Activated T-cell treated with anti-CD3 and anti-CD28 coated beads, Interleukin-2, amount 50 U/mL, for 72 hours (primary cell): ENCODE results near the gene GJD4. TPM values are rescaled to one million over a fixed set of nuclear protein-coding genes. Genes with fewer than 3 reads are reported as not detected.

ENCODE experiments used
- ATAC-seq, 2 donors: fragments of 150-1000 bp; cut with Tn5 transposase; replicated peaks in 1 of 2; 2 replicates each; pipeline ENCODE4 v1.10.0; 2021; ENCODE audit warnings: moderate library complexity in 2 of 2, mild to moderate bottlenecking in 1 of 2
- DNase-seq, 2 donors: peaks; one replicate each; pipeline ENCODE4 v3.0.0; 2021 to 2022; ENCODE audit warnings: mixed read lengths in 1 of 2
- H3K27ac Mint-ChIP-seq: one replicate; pipeline ENCODE4 v1.8.0; 2022; ENCODE audit warnings: mild to moderate bottlenecking, moderate library complexity, mixed read lengths
- H3K27me3 Mint-ChIP-seq: one replicate; pipeline ENCODE4 v1.8.0; 2022; ENCODE audit warnings: low read depth, mixed read lengths
- H3K36me3 Mint-ChIP-seq, 2 donors: one replicate each; pipeline ENCODE4 v1.8.0; 2022; ENCODE audit warnings: mixed read lengths in 2 of 2, mild to moderate bottlenecking in 1 of 2; ENCODE audit not compliant: insufficient read depth in 2 of 2
- H3K4me1 Mint-ChIP-seq: one replicate; pipeline ENCODE4 v1.8.0; 2022; ENCODE audit warnings: low read depth, mixed read lengths
- H3K4me3 Mint-ChIP-seq, 2 donors: one replicate each; pipeline ENCODE4 v1.8.0; 2022; ENCODE audit warnings: mild to moderate bottlenecking in 2 of 2, mixed read lengths in 2 of 2, moderate library complexity in 2 of 2
- H3K9me3 Mint-ChIP-seq, 2 donors: one replicate each; pipeline ENCODE4 v1.8.0; 2022; ENCODE audit warnings: mixed read lengths in 2 of 2
- total RNA-seq, 2 donors: library from RNA; stranded (reverse); gene quantifications; one replicate each; pipeline ENCODE4 v1.2.3, GENCODE V29; 2022

Gene GJD4
- total RNA-seq, 2 donors from 2014 or later = not detected

DNA sequence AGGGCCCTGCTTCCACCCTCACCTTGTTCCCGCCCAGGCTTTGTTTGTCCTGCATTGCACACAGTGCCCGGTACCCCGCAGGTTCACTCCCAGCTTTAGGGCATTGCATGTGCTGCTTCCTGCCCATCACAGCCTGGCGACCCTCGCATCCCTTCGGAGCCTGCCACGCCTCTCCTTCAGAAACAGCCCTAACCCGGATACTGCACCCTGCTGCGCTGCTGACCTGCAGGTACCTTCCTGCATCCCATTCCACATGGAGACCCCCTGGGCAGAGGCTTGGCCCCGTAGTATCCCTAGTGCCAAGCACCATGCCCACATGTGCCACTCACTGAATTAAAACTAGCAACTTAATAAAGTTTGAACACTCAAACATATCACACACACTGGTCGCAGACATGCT, 19.8 kb upstream of the GJD4 start:
- Mint-ChIP-seq H3K27me3 (no peaks in the 10 kb centered on the region), H3K4me3 (no peak overlapping the region), H3K36me3 (no peaks in the 10 kb centered on the region), H3K4me1 (no peaks in the 10 kb centered on the region), H3K27ac (no peak overlapping the region), H3K9me3 (no peaks in the 10 kb centered on the region)
- DNase-seq (no peak), ATAC-seq (peak in 1 of 2 donors; percentile 11)

GRCh38 chr10:35585903-35586535, 19.1 kb upstream of the GJD4 start:
- Mint-ChIP-seq H3K36me3 (no peaks in the 10 kb centered on the region), H3K4me3 (no peak overlapping the region), H3K27me3 (peaks cover 5% of the 10 kb centered on the region), H3K9me3 (peaks cover 0 to 2% of the 10 kb centered on the region in 2 donors), H3K27ac (no peak overlapping the region), H3K4me1 (no peaks in the 10 kb centered on the region)
- DNase-seq = no peak
- no peak for ATAC-seq

DNA sequence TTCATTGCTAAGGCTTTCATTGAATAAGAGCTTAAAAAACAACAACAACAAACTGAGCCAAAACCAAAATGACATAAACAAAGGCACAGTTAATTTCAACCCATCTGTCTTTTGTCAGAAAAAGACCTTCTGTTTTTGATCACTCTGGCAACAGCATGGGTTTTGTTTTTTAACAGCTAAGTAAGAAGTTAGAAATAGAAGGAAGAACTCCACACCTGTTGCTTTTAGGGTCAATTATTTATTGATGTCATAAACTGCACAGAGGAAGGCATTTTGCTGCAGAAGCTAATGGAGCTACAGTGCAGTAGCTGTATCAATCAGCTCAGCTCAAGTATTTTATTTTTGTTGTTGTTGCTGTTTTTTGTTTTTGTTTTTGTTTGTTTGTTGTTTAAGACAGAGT, 16.3 kb upstream of the GJD4 start:
- no peak overlapping the region for H3K4me3 Mint-ChIP-seq
- H3K36me3 Mint-ChIP-seq = no peaks in the 10 kb centered on the region
- H3K4me1 Mint-ChIP-seq = no peaks in the 10 kb centered on the region
- ATAC-seq (no peak), DNase-seq (no peak)
- peaks cover 0 to 2% of the 10 kb centered on the region in 2 donors for H3K9me3 Mint-ChIP-seq
- H3K27me3 Mint-ChIP-seq = peaks cover 18% of the 10 kb centered on the region
- H3K27ac Mint-ChIP-seq = no peak overlapping the region

DNA sequence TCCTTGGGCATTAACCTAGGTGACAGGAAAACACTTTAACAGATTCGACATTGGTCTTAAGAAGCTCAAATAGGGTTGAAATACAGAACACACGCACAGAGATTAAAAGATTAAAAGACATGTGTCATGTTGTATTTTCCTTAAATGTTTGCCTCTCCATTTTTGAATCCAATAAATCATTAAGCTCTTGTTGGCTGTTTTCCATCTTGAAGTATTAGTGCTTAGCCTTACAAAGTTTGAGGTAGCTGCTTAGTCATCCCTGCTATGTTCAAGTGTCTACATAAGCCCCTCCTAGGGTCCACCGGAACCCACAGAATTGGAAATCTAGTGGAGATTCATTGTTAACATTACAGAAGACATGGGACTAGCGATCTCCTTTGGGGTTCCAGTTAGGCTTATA, 12.7 kb upstream of the GJD4 start:
- peaks cover 0 to 3% of the 10 kb centered on the region in 2 donors for H3K9me3 Mint-ChIP-seq
- no peaks in the 10 kb centered on the region for H3K4me1 Mint-ChIP-seq
- H3K27ac Mint-ChIP-seq = no peak overlapping the region
- H3K4me3 Mint-ChIP-seq = no peak overlapping the region
- no peaks in the 10 kb centered on the region for H3K36me3 Mint-ChIP-seq
- H3K27me3 Mint-ChIP-seq = peaks cover 18% of the 10 kb centered on the region
- DNase-seq (no peak), ATAC-seq (no peak)

- H3K27ac Mint-ChIP-seq = no peak overlapping the region
- no peaks in the 10 kb centered on the region for H3K36me3 Mint-ChIP-seq
- no peak overlapping the region for H3K4me3 Mint-ChIP-seq
- no peaks in the 10 kb centered on the region for H3K4me1 Mint-ChIP-seq
- H3K27me3 Mint-ChIP-seq = peaks cover 22% of the 10 kb centered on the region
- ATAC-seq (no peak), DNase-seq (no peak)
- peaks cover 0 to 3% of the 10 kb centered on the region in 2 donors for H3K9me3 Mint-ChIP-seq
Measured at GRCh38 chr10:35594115-35595079, 10.7 kb upstream of the GJD4 start.

DNA sequence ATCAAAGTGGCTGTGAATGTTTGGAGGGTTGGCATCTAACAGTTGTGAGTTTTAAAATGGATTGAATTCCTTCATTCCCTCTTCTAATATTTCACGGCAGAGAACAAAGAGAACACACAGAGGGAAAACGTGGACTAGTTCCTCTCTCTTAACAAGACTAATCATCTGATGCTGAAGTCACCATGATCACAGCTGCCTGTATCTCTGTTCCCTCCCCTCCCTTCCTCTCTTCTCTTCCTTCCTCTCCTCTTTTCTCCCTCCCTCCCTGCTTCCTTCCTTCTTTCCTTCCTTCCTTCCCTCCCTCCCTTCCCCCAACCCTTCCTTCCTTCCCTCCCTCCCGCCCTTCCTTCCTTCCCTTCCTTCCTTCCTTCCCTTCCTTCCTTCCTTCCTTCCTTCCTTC, 10.0 kb upstream of the GJD4 start:
- H3K9me3 Mint-ChIP-seq = peaks cover 0 to 3% of the 10 kb centered on the region in 2 donors
- ATAC-seq (no peak), DNase-seq (no peak)
- H3K4me1 Mint-ChIP-seq = no peaks in the 10 kb centered on the region
- no peak overlapping the region for H3K27ac Mint-ChIP-seq
- H3K4me3 Mint-ChIP-seq = no peak overlapping the region
- no peaks in the 10 kb centered on the region for H3K36me3 Mint-ChIP-seq
- H3K27me3 Mint-ChIP-seq = peaks cover 22% of the 10 kb centered on the region

DNA sequence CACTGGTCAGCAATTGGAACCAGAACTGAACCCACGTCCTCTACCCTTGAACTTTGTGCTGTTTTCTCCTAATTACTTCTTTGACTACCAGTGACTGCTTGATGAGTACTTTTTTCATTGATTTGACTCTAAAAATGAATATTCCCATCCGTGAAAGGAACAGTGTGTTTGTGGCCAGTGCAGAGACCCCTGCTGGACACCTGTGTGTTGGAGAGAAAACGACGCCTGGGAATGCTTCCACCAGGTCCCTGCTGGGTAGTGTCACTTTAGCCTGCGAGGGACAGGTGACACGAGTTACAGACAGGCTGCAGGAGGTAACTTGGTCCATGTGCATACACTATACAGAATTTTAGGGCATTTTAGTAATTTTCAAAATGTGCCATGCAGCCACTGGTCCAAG, 6.8 kb upstream of the GJD4 start:
- no peaks in the 10 kb centered on the region for H3K36me3 Mint-ChIP-seq
- peaks cover 18% of the 10 kb centered on the region for H3K27me3 Mint-ChIP-seq
- DNase-seq (no peak), ATAC-seq (no peak)
- peaks cover 0 to 1% of the 10 kb centered on the region in 2 donors for H3K9me3 Mint-ChIP-seq
- H3K4me1 Mint-ChIP-seq = no peaks in the 10 kb centered on the region
- H3K4me3 Mint-ChIP-seq = no peak overlapping the region
- H3K27ac Mint-ChIP-seq = no peak overlapping the region

GRCh38 chr10:35600193-35600592, 4.9 kb upstream of the GJD4 start:
- DNase-seq (no peak), ATAC-seq (no peak)
- H3K4me3 Mint-ChIP-seq = no peak overlapping the region
- no peaks in the 10 kb centered on the region for H3K4me1 Mint-ChIP-seq
- peaks cover 31% of the 10 kb centered on the region for H3K27me3 Mint-ChIP-seq
- H3K27ac Mint-ChIP-seq = no peak overlapping the region
- no peaks in the 10 kb centered on the region for H3K36me3 Mint-ChIP-seq
- H3K9me3 Mint-ChIP-seq = no peaks in the 10 kb centered on the region

- Mint-ChIP-seq H3K9me3 (peaks cover 0 to 3% of the 10 kb centered on the region in 2 donors), H3K27ac (no peak overlapping the region), H3K4me1 (no peaks in the 10 kb centered on the region), H3K27me3 (peaks cover 53% of the 10 kb centered on the region), H3K36me3 (peaks cover 2 to 4% of the 10 kb centered on the region in 2 donors), H3K4me3 (no peak overlapping the region)
- ATAC-seq = no peak
- no peak for DNase-seq
Measured at GRCh38 chr10:35606430-35606829, 1.3 kb downstream of the GJD4 start.

GRCh38 chr10:35607475-35608327, 2.6 kb downstream of the GJD4 start:
- no peaks in the 10 kb centered on the region for H3K4me1 Mint-ChIP-seq
- peak overlapping the region; percentile 80 to 82 for H3K4me3 Mint-ChIP-seq
- H3K9me3 Mint-ChIP-seq = peaks cover 0 to 3% of the 10 kb centered on the region in 2 donors
- H3K27ac Mint-ChIP-seq = no peak overlapping the region
- H3K36me3 Mint-ChIP-seq = peaks cover 2 to 4% of the 10 kb centered on the region in 2 donors
- ATAC-seq (peak; percentile 50 to 58), DNase-seq (no peak)
- H3K27me3 Mint-ChIP-seq = peaks cover 61% of the 10 kb centered on the region

DNA sequence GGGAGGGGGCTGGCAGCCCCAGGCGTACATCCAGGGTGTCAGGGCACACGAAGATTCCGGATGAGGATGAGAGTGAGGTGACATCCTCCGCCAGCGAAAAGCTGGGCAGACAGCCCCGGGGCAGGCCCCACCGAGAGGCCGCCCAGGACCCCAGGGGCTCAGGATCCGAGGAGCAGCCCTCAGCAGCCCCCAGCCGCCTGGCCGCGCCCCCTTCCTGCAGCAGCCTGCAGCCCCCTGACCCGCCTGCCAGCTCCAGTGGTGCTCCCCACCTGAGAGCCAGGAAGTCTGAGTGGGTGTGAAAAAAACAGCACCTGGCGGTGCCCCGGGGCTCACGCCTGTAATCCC, 3.2 kb downstream of the GJD4 start:
- Mint-ChIP-seq H3K4me3 (peak overlapping the region in 1 of 2 donors; percentile 82), H3K36me3 (peaks cover 2 to 4% of the 10 kb centered on the region in 2 donors), H3K27me3 (peaks cover 56% of the 10 kb centered on the region), H3K4me1 (no peaks in the 10 kb centered on the region), H3K9me3 (peaks cover 0 to 3% of the 10 kb centered on the region in 2 donors), H3K27ac (no peak overlapping the region)
- no peak for DNase-seq
- no peak for ATAC-seq

DNA sequence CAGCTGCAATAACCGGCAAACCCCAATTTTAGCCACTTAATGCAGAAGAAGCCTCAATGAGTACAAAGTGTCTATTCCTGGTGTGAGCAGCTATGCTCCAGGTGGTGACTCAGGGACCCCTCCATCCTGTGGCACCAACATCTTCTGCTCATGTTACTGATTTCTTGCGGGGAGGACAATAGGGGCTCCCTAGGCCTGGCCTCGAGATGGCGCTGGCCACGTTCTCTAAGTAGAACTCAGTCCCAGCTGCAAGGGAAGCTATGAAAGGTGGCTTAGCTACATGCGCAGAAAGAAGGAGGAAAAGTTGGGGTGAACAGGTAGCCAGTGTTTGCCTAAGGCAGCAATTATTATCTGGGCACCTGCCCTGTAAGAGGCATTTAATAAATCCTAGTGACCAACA, 6.6 kb downstream of the GJD4 start:
- Mint-ChIP-seq H3K4me1 (no peaks in the 10 kb centered on the region), H3K27me3 (peaks cover 42% of the 10 kb centered on the region), H3K36me3 (peaks cover 2 to 4% of the 10 kb centered on the region in 2 donors), H3K27ac (no peak overlapping the region), H3K9me3 (peaks cover 0 to 3% of the 10 kb centered on the region in 2 donors), H3K4me3 (no peak overlapping the region)
- no peak for ATAC-seq
- no peak for DNase-seq
